HG03103 (cell line): ENCODE results near the gene AFTPH.

Source experiments
- ATAC-seq: cut with Tn5 transposase; IDR thresholded peaks from one replicate; pipeline ENCODE4 v1.9.1; 2021; ENCODE audit warnings: low read depth; ENCODE audit not compliant: unreplicated experiment

The AFTPH gene

GRCh38 chr2:64608867-64609226 is 84.7 kb downstream of the AFTPH start:
- ATAC-seq = no peak

GRCh38 chr2:64609227-64609941 is 85.3 kb downstream of the AFTPH start:
- no peak for ATAC-seq

- no peak for ATAC-seq
Measured at GRCh38 chr2:64609942-64610281, 85.8 kb downstream of the AFTPH start.

- ATAC-seq = no peak
Measured at GRCh38 chr2:64610316-64610855, 86.3 kb downstream of the AFTPH start.

- ATAC-seq = no peak
Measured at GRCh38 chr2:64612575-64613195, 88.6 kb downstream of the AFTPH start.

GRCh38 chr2:64613276-64613675 is 89.1 kb downstream of the AFTPH start:
- ATAC-seq = no peak

GRCh38 chr2:64615192-64615763 is 91.2 kb downstream of the AFTPH start:
- ATAC-seq = no peak

GRCh38 chr2:64615844-64616536 is 91.9 kb downstream of the AFTPH start:
- ATAC-seq = no peak

GRCh38 chr2:64617631-64618151 is 93.6 kb downstream of the AFTPH start:
- ATAC-seq = no peak

GRCh38 chr2:64620661-64621060 is 96.5 kb downstream of the AFTPH start:
- no peak for ATAC-seq

- ATAC-seq = no peak
Measured at GRCh38 chr2:64622443-64623241, 98.5 kb downstream of the AFTPH start.

- no peak for ATAC-seq
Measured at GRCh38 chr2:64623242-64623850, 99.2 kb downstream of the AFTPH start.

GRCh38 chr2:64624108-64624610 is 100.0 kb downstream of the AFTPH start:
- no peak for ATAC-seq

- no peak for ATAC-seq
Measured at GRCh38 chr2:64624862-64625261, 100.7 kb downstream of the AFTPH start.

- no peak for ATAC-seq
Measured at GRCh38 chr2:64625299-64626145, 101.4 kb downstream of the AFTPH start.

- no peak for ATAC-seq
Measured at GRCh38 chr2:64626146-64626809, 102.2 kb downstream of the AFTPH start.

- no peak for ATAC-seq
Measured at GRCh38 chr2:64626963-64627760, 103.0 kb downstream of the AFTPH start.
